Calu3 (cell line): ENCODE results near the gene GUK1. TPM values are rescaled to one million over a fixed set of nuclear protein-coding genes. Genes with fewer than 3 reads are reported as not detected.
A peak's percentile ranks its signal among the peaks of the same experiment; 100 is the strongest.

Source experiments
- BruUV-seq: library from RNA; stranded (reverse); fragments of 400-500 nt; replicated peaks from 2 replicates; lab custom pipeline; 2021; lab: Mats Ljungman, UMichigan
- CTCF ChIA-PET: fragments of 300-600 bp; sonication (Branson Sonifier 250); formaldehyde crosslinking; loops from one replicate; lab custom pipeline; 2022; ENCODE audit warnings: antibody characterized with exemption; lab: Charles Lee
- DNase-seq: peaks from one replicate; pipeline ENCODE4 v3.0.0; 2022
- H3K27ac Mint-ChIP-seq: one replicate; pipeline ENCODE4 v1.8.0; 2022; ENCODE audit warnings: mixed read lengths; ENCODE audit not compliant: unreplicated experiment
- H3K27me3 Mint-ChIP-seq: one replicate; pipeline ENCODE4 v1.8.0; 2022; ENCODE audit warnings: mixed read lengths; ENCODE audit not compliant: unreplicated experiment
- H3K36me3 Mint-ChIP-seq: one replicate; pipeline ENCODE4 v1.8.0; 2022; ENCODE audit warnings: mild to moderate bottlenecking, moderate library complexity, mixed read lengths; ENCODE audit not compliant: insufficient read depth, unreplicated experiment
- H3K4me1 Mint-ChIP-seq: one replicate; pipeline ENCODE4 v1.8.0; 2022; ENCODE audit warnings: mild to moderate bottlenecking, low read depth, mixed read lengths; ENCODE audit not compliant: unreplicated experiment
- H3K4me3 Mint-ChIP-seq: one replicate; pipeline ENCODE4 v1.8.0; 2022; ENCODE audit warnings: mild to moderate bottlenecking, low read depth, moderate library complexity, mixed read lengths; ENCODE audit not compliant: unreplicated experiment
- H3K9me3 Mint-ChIP-seq: one replicate; pipeline ENCODE4 v1.8.0; 2022; ENCODE audit warnings: low read depth, mixed read lengths; ENCODE audit not compliant: unreplicated experiment
- intact Hi-C: fragments of 100-400 bp; cut with micrococcal nuclease; formaldehyde crosslinking; loops from one replicate; pipeline ENCODE4 v1.10.0; 2022; ENCODE audit not compliant: unreplicated experiment
- microRNA-seq: library from miRNA; unstranded; fragments of <30 nt; microRNA quantifications from one replicate; pipeline ENCODE4 v1.2.0, GENCODE V29; 2022
- total RNA-seq: library from RNA; stranded (reverse); gene quantifications from 2 replicates; pipeline ENCODE4 v1.2.3, GENCODE V29; 2022
- TF ChIP-seq, protein P1 (sequence below): fragments of 200-600 bp; IDR thresholded peaks from one replicate; pipeline ENCODE4 v1.8.0; 2022; ENCODE audit warnings: antibody characterized with exemption; ENCODE audit not compliant: unreplicated experiment

Gene GUK1
- total RNA-seq, 1 experiment from 2014 or later, result 238 TPM

DNA sequence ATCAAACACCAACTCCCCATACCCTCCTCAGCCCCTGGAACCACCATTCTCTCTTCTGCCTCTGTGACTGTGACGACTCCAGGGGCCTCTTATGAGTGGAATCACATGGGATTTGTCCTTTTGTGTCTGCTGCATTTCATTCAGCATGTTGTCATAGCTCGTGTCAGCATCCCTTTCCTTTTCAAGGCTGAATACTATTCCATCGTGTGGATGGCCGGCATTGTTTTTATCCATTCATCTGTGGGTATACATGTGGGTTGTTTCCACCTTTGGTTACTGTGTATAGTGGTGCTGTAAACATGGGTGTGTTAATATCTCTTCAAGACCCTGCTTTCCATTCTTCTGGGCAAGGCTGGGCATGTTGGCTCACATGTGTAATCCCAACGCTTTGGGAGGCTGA is 50.7 kb downstream of the GUK1 start:
- H3K4me1 Mint-ChIP-seq, result no peaks in the 10 kb centered on the region
- H3K4me3 Mint-ChIP-seq, result no peak overlapping the region
- H3K27me3 Mint-ChIP-seq, result no peaks in the 10 kb centered on the region
- DNase-seq, result no peak
- no peaks in the 10 kb centered on the region for H3K9me3 Mint-ChIP-seq
- intact Hi-C loops, result loop anchor here (1.0 kb wide), 1 partner anchor 59 kb away; no protein-coding TSS in a partner anchor
- BruUV-seq, result no TSS peak
- H3K36me3 Mint-ChIP-seq, result no peaks in the 10 kb centered on the region
- TF ChIP-seq, protein P1, sequence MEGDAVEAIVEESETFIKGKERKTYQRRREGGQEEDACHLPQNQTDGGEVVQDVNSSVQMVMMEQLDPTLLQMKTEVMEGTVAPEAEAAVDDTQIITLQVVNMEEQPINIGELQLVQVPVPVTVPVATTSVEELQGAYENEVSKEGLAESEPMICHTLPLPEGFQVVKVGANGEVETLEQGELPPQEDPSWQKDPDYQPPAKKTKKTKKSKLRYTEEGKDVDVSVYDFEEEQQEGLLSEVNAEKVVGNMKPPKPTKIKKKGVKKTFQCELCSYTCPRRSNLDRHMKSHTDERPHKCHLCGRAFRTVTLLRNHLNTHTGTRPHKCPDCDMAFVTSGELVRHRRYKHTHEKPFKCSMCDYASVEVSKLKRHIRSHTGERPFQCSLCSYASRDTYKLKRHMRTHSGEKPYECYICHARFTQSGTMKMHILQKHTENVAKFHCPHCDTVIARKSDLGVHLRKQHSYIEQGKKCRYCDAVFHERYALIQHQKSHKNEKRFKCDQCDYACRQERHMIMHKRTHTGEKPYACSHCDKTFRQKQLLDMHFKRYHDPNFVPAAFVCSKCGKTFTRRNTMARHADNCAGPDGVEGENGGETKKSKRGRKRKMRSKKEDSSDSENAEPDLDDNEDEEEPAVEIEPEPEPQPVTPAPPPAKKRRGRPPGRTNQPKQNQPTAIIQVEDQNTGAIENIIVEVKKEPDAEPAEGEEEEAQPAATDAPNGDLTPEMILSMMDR, result no peak
- CTCF ChIA-PET, result no interaction called here
- no peak overlapping the region for H3K27ac Mint-ChIP-seq

DNA sequence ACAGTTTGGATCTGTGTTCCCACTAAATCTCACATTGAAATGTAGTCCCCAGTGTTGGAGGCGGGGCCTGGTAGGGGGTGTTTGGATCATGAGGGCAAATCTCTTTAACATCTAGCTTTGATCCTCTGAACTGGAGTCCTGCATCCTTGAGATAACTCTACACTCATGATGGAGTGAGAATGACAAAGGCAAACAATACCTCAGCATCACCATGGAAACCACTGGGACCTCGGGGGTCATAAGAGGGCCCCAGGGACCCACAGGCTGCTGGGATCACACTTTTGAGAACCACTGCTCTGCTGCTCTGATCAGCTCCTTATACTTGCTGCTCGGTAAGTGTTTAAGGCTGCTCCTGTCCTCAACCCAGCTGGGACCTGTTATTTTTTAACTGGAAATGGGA is 54.4 kb downstream of the GUK1 start:
- no peak overlapping the region for H3K4me3 Mint-ChIP-seq
- CTCF ChIA-PET, result no interaction called here
- no peak overlapping the region for H3K27ac Mint-ChIP-seq
- no TSS peak for BruUV-seq
- no peaks in the 10 kb centered on the region for H3K36me3 Mint-ChIP-seq
- H3K9me3 Mint-ChIP-seq, result peaks cover 8% of the 10 kb centered on the region
- no peaks in the 10 kb centered on the region for H3K4me1 Mint-ChIP-seq
- DNase-seq, result no peak
- TF ChIP-seq, protein P1, result no peak
- intact Hi-C loops, result no loop called here
- H3K27me3 Mint-ChIP-seq, result peaks cover 15% of the 10 kb centered on the region

DNA sequence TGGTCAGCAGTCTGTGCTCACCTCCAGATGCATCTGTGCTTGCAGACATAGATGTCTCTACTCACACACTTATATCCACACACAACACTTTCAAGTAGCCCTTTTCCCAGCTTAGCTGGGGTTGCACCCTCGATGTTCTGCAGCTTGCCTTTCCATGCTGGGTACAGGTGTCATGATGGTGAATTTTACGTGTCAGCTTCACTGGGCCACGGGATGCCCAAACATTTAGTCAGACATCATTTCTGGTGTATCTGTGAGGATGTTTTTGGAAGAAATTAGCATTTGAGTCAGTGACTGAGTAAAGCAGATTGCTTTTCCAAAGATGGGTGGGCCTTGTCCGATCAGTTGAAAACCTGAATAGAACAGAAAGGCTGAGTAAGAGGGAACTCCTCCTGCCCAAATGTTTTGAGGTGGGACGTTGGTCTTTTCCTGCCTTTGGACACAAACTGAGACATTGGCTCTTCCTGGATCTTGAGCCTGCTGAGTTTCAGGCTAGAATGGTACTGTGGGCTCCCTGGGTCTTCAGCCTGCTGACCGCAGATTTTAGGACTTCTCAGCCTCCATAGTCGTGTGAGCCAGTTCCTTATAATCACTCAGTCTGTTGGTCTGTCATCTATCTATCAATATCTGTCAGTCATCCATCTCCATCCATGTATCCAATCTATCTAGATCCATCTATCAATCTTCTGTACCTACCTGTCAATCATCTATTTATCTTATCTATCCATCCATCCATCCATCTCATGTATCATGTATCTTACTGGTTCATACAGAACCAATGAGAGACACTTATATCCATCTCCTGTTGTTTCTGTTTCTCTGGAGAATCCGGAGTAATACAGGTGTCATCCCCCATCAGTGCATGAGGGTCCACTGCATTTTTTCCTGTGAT is 55.1 kb downstream of the GUK1 start:
- H3K4me1 Mint-ChIP-seq, result no peaks in the 10 kb centered on the region
- no peak overlapping the region for H3K4me3 Mint-ChIP-seq
- no peaks in the 10 kb centered on the region for H3K36me3 Mint-ChIP-seq
- H3K27me3 Mint-ChIP-seq, result peaks cover 15% of the 10 kb centered on the region
- TF ChIP-seq, protein P1, result no peak
- no TSS peak for BruUV-seq
- H3K9me3 Mint-ChIP-seq, result peaks cover 10% of the 10 kb centered on the region
- intact Hi-C loops, result no loop called here
- CTCF ChIA-PET, result interaction anchor here (0.6 kb wide), 1 partner anchor 54 kb away, joined by 3 read pairs; no protein-coding TSS in a partner anchor
- DNase-seq, result no peak
- H3K27ac Mint-ChIP-seq, result no peak overlapping the region

DNA sequence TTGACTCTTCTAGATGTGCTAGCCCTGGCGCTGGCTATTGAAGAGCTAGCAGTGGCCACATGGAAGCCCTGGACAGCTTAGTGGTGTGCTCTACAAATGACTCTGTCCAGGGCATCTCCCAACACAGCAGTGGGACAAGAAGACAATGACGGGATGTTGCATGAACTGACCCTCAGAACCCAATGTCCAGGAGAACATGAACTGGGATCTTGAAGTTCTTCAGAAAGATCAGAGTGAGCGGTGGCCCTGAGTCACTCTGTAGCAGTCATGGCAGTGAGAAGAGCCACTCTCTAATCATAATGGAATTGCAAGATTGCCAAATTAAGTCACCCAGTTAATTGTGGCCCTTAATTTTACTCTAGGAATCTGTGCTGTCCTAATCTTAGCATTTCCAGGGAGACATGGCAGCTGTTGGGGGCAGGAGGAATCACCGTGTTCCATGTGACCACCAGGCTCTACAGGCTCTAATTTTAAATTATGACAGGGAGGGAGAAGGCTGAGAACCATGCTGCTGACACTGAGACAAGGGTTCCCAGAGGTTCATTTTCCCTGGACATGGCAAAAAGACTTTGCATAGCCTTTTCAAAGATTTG is 57.6 kb downstream of the GUK1 start:
- H3K27ac Mint-ChIP-seq, result no peak overlapping the region
- intact Hi-C loops, result no loop called here
- no peaks in the 10 kb centered on the region for H3K4me1 Mint-ChIP-seq
- H3K9me3 Mint-ChIP-seq, result peaks cover 14% of the 10 kb centered on the region
- no TSS peak for BruUV-seq
- TF ChIP-seq, protein P1, result no peak
- CTCF ChIA-PET, result no interaction called here
- DNase-seq, result no peak
- H3K27me3 Mint-ChIP-seq, result peaks cover 15% of the 10 kb centered on the region
- H3K36me3 Mint-ChIP-seq, result no peaks in the 10 kb centered on the region
- no peak overlapping the region for H3K4me3 Mint-ChIP-seq

Small RNA genes within 50 kb of the gene (microRNA-seq; reads per million reads assigned to microRNA genes)
- gene MIR3620, result 113 reads per million, percentile 64 among the genes with 10 or more reads in this experiment

Other genes starting within 250 kb of the GUK1 start
- gene WNT9A, start 192.3 kb upstream of the GUK1 start, total RNA-seq, result 0.24 and 0.37 TPM in 2 replicates
- not detected in 2 replicates for gene WNT3A, start 133.3 kb upstream of the GUK1 start, total RNA-seq
- 510 and 512 TPM in 2 replicates for gene ARF1, start 57.6 kb upstream of the GUK1 start, total RNA-seq
- 38.1 and 39.3 TPM in 2 replicates for gene C1orf35, start 37.0 kb upstream of the GUK1 start, total RNA-seq
- 69.1 and 72.3 TPM in 2 replicates for gene MRPL55, start 31.0 kb upstream of the GUK1 start, total RNA-seq
- 1.2 and 1.3 TPM in 2 replicates for gene GJC2, start 9.7 kb downstream of the GUK1 start, total RNA-seq
- gene IBA57, start 25.5 kb downstream of the GUK1 start, total RNA-seq, result 9.2 and 9.5 TPM in 2 replicates
- gene OBSCN, start 67.8 kb downstream of the GUK1 start, total RNA-seq, result 18.5 and 19.5 TPM in 2 replicates